ENCODE results near the gene ZBTB7C. TPM values are rescaled to one million over a fixed set of nuclear protein-coding genes. Genes with fewer than 3 reads are reported as not detected.

Gene ZBTB7C
- polyA plus RNA-seq, 4 donors = 14.8 to 18.7 (median 17.2) TPM

DNA sequence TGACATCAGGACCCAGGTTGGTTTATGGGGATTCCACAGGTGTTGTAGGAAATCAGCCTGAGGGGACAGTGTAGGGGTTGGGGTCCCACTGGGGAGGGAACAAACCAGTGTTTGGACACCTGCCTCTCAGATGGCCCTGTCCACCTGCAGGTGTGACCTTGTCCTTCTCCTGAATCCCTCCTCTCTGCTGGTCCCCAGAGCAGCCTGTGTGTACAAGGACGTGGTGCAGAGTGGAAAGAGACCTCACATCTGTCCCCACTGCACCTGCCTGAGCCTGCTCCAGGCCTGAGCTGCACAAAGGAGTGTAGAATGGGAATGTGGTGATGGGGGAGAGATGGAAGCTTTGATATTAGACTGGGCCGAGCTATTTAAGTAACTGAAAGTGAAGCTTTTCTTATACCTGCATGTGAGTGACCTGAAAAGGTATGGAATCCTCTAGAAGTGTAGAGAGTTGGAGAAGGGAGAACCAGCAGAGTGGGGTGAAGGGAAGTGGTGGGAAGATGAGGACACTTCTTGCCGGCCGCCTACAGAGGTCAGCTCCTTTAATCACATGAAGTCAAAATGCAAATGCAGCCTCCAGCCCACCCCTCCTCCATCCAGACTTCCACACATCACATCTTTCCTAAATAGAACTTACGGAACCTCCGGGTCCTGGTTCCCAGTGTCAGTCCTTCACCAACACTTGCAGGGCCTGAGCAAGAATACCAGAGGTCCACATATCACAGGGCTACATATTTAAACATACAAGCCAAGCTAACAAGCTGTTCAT lies 389.4 kb downstream of the ZBTB7C start:
- DNase-seq (ENCODE audit: low read depth in 4 of 4, low spot score in 3 of 4) = no peak

DNA sequence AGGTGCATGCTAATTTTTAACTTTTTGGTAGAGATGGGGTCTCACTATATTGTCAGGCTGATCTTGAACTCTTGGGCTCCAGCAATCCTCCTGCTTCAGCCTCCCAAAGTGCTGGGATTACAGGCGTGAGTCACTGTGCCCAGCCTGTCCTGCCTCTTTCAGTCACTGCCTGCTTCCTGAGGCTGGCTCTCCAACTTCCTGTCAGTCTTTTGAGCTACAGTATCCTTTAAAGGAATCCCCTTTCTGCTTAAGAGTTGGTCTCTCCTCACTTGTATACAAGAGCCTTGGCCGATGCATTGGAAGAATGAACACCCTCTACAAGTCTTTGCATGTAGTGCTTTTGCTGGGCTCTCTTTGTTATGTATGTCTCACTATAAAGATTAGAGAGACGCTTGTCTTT lies 390.3 kb downstream of the ZBTB7C start:
- DNase-seq (ENCODE audit: low read depth in 4 of 4, low spot score in 3 of 4) = no peak

DNA sequence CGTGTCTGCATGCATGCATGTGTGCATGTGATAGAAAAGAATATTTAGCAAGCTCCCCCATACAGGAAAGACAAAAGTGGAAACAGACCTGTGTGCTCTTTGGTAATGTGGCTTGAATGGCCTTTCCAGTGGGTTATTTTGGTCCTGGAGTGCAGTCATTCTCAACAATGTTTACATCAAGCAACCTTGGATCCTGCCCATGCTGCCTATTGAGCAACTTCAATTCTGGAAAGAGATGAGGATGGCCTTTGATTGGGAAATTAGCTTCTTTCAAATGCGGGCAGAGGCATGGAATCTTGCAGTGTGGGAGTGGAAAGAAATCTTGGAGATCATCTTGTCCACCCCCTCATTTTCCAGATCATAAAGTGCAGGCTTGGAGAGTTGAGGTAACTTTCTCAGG lies 391.5 kb downstream of the ZBTB7C start:
- no peak for DNase-seq (ENCODE audit: low read depth in 4 of 4, low spot score in 3 of 4)

DNA sequence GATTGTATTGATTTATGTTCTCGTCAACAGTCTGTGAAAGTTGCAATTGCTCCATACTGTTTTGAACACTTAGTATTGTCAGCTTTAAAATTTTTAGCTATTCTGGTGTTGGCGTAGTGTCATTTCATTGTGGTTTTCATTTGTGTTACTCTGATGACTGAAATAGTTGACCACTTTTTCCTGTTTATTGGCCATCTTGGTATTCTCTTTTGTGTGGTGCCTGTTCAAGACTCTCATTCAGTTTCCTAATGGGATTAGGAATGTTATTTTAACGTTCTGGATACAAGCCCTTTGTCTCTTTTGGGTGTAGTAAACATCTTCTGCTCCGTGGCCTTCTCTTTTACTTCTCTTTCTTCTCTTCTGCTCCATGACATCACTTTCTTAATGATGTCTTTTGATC lies 396.0 kb downstream of the ZBTB7C start:
- no peak for DNase-seq (ENCODE audit: low read depth in 4 of 4, low spot score in 3 of 4)

DNA sequence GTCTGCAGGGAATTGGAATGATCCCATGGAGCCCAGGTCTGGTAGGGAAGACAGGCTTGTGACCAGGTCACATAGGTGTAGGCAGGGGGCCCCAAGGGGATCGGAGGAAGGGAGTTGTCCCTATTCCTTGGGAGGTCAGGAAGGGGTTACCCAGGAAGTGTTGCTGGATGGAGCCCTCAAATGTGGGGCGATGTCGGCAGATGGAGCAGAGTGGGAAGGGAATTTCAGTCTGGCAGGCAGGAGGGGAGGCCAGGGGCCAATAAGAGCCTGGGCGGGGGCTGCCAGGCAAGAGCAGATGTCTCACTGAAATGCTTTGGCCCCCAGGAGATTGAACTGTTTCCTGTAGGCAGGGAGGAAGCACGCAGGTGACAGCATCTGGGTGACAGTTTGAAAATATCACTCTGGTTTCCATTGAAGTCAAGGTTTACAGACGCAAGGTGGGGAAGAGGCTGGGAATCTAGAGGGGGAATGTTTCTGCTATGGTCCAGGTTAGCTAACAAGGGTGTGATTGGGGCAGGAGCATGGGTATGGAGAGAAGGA lies 397.2 kb downstream of the ZBTB7C start:
- no peak for DNase-seq (ENCODE audit: low read depth in 4 of 4, low spot score in 3 of 4)

DNA sequence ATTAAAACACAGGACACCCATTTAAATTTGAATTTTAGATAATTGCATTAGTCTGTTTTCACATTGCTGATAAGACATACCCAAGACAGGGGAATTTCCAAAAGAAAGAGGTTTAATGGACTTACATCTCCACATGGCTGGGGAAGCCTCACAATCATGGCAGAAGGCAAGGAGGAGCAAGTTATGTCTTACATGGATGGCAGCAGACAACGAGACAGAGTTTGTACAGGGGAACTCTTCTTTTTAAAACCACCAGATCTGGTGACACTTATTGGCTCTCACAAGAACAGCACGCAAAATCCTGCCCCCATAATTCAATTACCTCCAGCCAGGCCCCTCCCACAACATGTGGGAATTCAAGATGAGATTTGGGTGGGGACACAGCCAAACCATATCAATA lies 398.9 kb downstream of the ZBTB7C start:
- no peak for DNase-seq (ENCODE audit: low read depth in 4 of 4, low spot score in 3 of 4)

DNA sequence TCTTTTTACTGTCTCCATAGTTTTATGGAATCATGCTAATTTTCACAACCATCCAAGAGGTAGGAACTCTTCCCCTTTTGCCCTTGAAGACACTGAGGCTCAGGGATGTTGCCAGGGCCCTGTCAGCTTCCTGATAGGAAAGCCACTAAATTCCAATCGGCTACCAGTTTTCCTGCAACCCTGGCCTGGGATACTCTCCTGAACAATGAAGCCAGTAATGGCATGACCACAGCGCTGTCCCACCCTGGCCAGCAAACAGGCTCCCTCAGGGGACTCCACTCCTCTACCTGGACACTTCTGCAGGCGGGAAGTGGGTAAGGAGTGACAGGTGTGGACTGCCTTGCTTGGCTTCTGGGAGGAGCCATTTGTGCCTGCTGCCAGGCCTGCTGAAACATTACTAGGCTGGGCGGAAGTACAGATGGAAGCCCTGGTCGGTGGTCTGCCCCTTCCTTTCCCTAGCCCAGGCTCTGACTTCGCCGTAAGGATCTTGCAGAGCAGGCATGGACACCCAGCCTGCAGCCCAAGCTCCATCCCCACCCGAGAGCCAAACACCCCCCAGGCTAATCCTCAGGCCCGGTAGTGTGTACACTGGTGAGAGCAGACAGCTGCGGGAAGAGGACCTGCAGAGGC lies 400.0 kb downstream of the ZBTB7C start:
- no peak for DNase-seq (ENCODE audit: low read depth in 4 of 4, low spot score in 3 of 4)

DNA sequence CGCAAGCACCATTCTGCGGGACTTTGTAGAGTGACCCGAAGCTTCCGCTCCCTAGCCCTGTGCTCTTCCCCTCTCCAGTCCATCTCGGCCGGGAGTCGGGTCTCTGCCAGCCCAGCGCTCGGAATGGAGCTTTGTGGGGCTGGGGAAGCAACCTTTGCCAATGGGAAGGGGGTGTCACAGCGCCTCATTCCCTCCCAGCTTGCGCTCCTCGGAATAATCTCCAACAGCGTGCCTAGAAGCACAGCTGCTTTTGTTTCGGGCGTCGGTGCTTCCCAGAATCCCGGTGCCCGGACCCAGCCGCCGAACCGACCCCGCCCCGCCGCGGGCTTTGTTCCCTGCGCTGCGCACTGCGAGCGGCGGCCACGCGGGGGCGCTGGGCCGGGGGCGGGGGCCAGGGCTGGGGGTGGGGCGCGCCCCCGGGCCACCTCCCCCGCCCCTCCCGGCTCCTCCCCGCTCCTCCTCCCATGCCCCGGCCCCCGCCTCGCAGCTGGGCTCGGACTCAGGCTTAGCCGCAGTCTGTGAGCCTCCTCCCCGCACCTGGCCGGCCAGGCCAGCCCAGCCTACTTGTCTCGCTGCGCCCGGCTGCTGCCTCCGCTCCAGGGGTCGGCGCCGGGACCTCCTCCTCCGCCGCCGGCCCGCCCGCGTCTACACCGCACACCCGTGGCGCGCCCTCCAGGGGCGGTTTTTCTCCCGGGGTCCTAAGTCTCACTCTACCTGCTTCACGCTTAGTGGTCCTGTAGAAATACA lies 401.1 kb downstream of the ZBTB7C start:
- peak in 2 of 4 donors; percentile 55 for DNase-seq (ENCODE audit: low read depth in 4 of 4, low spot score in 3 of 4)

DNA sequence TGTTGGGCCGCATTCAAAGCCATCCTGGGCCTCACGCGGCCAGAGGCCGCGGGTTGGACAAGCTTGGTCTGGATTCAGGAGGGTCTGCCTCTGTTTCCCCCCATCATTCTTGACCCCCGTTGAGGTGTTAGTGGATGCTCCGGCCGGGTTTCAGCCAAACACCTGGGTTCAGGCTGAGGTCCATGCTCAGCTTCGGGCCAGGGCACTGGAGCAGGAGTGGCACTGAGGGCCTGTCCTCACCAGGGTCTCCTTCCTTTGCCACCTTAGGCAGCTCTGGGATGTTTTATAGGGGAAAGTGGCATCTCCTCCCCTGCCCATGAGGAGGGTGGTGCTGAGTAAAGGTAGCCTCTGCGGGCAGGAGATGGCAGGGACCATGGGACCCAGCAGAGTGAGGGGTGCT lies 401.8 kb downstream of the ZBTB7C start:
- no peak for DNase-seq (ENCODE audit: low read depth in 4 of 4, low spot score in 3 of 4)

DNA sequence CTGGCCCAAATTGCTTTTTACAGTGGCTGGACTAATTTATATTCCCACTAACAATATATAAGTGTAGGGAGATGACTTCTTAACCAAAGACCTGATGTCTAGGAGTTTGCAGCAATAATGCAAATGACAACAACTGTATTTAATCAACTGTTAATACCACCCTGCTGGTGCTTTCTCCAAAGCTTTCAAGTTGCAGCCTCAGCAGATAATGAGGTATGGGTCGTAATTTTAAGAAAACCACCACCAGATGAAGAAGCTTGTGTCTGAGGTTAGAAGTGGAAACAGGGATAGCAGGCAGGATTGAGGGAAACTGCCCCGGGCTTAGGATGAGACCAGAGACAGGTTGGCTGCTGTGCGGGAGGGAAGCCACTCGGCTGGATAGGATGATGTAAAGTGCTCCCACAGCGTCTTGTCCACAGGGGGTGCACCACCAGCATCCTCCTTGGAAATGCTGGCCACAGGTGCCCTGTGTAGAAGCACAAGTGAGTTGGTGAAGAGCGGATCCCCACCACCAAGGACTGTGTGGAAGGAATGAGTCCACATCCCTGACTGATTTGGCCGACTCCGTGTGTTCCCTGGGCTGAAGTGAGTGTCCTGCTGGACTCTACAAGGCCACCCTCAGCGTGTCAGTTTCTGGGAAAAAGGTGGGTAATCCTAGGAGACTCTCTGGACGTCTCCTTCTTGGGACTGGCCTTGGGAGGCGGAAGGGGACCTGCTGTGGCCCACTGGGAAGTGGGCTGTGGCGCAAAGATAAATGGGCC lies 402.6 kb downstream of the ZBTB7C start:
- no peak for DNase-seq (ENCODE audit: low read depth in 4 of 4, low spot score in 3 of 4)

DNA sequence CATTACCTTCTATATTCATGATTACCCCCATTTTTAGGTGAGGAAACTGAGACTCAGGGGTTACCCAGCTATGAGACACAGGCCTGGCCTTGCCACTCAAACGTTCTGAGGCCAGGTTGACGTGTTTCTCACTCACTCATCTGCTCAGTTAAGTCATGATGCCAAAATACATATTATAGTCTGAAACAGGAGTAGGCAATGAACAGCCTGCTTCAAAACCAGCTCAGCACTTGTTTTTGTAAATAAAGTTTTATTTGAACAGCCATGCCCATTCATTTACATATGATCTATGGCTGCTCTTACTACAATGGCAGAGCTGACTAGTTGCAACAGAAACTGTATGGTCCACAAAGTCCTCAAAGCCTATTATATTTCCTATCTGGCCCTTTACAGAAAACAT lies 404.6 kb downstream of the ZBTB7C start:
- no peak for DNase-seq (ENCODE audit: low read depth in 4 of 4, low spot score in 3 of 4)

DNA sequence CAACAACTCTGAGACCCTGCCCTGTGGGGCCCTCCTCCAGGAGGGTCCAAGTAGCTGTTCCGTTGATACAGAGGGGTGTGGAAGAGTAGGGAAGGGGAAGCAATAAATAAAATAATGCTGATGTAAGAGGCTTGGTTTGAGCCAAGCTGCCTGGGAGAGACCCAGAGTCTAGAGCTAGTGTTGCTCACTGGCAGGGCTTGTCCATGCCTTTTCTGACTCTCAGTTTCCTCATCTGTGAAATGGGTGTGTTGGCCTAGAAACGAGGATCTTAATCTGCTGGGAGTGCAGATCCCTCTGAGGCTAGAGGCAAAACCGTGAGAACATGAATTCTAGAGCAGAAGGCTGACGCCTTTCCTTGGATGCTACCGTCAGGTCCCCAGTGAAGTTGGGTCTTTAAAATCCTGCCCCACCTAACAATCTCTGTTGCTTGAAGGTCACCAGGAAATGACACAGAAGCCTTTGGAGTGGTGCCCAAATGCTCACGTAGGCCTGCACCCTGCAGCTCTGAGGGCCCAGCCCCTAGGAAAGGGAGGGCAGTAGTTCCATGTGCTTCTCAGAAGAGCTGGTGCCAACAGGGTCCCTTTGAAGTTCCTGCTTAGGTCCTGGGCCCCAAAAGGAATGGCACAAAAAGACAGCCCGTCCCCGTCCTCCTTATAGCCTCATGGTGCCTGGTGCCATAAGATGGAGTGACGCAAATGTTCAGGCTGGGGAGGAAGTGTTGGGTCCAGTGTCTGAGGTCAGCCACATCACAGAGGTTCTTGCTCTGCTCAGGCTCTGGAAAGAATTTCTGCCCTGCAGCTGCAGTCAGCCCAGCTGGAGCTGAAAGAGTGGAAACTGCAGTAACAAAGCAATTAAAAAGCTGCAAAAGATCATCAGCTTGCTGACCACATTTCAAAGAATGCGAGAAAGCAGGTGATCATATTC lies 405.5 kb downstream of the ZBTB7C start:
- DNase-seq (ENCODE audit: low read depth in 4 of 4, low spot score in 3 of 4) = no peak

DNA sequence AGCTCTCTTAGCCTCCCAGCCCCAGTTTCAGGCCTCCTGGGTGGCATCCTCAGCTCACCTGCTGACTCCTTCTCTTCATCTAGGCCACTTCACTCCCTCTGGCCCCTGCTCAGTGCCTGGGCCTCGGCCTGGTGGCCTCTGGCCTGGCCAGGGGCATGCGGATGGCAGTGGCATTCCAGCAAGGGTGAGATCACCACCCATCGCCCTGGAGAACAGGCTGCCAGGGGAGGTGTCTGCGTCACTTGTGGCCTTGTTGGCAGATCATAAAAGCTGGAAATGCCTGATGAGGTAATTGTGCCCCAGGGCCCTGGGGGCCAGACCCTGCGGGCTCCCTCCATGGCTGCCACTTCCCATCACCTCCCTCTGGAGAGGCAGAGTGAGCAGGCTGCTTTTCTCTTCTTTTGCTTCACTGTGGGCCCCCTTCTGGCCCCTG lies 406.2 kb downstream of the ZBTB7C start:
- DNase-seq (ENCODE audit: low read depth in 4 of 4, low spot score in 3 of 4) = no peak

DNA sequence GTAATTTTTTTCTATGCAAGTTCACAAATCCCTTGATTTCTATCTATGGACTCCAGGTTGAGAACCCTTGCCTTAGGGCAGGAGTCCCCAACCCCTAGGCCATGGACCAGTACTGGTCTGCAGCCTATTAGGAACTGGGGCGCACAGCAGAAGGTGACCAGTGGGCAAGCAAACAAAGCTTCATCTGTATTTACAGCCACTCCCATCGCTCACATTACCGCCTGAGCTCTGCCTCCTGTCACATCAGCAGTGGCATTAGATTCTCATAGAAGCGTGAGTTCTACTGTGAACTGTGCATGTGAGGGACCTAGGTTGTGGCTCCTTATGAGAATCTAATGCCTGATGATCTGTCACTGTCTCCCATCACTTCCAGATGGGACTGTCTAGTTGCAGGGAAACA lies 408.5 kb downstream of the ZBTB7C start:
- no peak for DNase-seq (ENCODE audit: low read depth in 4 of 4, low spot score in 3 of 4)

DNA sequence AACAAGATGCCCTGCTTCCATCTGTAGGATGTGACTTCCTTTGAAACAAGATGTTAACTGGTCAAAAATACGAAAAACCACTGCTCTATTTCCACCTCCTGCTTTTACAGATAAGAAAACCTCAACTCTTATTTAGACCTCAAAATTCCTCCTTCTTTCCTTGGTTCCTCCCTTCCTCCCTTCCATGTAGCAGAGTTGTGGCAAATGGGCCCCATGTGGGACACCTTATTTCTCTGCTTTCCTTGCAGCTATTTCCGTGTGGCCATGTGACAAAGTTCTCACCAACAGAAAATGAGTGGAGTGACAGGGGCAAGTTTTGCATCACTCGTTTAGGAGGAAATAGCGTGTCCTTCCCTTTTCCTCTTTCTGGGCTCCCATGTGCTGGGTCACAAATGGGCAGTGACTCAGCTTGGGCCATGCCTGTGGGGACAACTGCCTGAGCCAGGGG lies 409.4 kb downstream of the ZBTB7C start:
- no peak for DNase-seq (ENCODE audit: low read depth in 4 of 4, low spot score in 3 of 4)

DNA sequence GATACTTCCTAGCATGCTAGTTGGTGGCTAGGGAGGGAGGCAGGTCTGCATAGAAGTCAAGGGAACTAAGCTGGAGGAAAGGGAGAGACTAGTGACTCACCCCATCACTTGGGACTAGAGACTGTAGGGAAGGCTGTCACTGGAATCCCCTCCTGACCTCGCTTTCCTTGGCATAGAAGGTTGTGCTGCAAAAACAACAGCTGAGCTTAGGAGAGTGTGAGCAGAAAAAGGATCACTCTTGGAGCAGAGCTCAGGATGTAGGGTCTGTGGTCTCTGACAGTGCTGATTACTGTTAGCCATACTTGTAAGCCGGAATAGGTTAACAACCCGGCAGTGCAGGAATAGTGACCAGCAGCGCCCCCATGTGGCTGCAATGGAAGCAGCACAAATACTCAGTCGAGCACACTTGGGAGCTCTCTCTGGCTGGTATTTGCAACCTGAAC lies 411.8 kb downstream of the ZBTB7C start:
- no peak for DNase-seq (ENCODE audit: low read depth in 4 of 4, low spot score in 3 of 4)

DNA sequence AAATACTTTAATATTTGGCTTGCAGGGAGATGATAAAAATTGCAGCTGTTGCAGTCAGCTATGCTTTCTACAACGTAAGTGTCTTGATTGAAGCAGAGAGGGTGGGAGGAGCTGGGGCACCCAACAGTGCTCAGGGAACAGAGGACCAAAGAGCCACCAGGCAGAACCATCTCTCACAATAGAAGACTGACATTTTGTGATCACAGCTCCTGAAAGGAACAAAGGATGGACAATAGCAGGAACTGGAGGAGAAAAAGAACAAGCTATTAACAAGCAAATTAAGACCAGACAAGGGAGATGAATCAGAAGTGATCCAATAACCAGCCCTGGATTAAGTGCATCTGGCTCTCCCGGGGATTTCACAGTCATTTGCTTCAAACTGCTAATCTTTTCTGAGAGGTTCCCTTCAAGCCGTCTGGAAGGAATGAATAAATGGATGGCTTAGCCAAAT lies 413.1 kb downstream of the ZBTB7C start:
- DNase-seq (ENCODE audit: low read depth in 4 of 4, low spot score in 3 of 4) = no peak

DNA sequence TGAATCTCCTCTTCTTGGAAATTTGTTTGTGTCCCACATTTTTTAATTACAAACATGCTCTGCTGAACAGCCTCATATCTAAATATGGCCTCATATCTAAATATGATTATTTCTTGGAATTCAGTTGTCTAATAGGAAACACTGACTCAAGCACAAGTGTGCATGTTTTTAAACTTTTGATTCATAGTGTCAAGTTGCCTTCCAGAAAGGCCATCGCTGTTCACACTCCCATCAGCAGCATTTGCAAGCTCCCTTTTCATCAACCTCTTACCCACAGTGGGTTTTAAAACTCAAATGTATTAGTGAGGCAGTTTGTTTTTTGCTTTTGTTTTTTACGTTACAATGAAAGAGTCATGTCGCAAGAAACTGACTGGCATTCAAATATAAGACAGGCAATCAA lies 413.5 kb downstream of the ZBTB7C start:
- DNase-seq (ENCODE audit: low read depth in 4 of 4, low spot score in 3 of 4) = no peak

DNA sequence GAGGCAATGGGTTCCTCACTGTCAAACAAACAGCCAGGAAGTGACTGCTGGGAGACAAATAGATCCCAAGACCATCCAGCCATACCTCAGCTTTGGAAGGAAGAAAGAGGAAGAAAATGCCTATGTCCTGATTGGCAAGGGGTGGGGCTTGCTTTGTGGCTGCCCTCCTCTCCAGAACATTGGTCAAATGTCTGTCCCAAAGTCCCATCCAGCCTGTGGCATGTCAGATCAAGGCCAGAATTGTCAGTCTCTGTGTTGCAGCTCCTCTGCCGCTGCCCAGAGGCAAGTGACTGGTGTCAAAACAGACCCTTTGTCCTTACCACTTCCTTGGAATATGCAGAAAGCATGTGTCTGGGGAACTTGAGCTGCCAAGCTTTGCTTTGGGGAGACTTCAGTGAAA lies 415.8 kb downstream of the ZBTB7C start:
- DNase-seq (ENCODE audit: low read depth in 4 of 4, low spot score in 3 of 4) = no peak
